Peyer's patch (tissue), 4 donors: ENCODE results near the gene IL4I1.

Experiments
- POLR2A ChIP-seq, 2 donors: fragments of 450-650 bp; IDR thresholded peaks; one replicate each; pipeline ENCODE4 v1.5.1; 2017; ENCODE audit warnings: antibody characterized with exemption in 2 of 2, mild to moderate bottlenecking in 2 of 2, moderate library complexity in 2 of 2
- TF ChIP-seq, protein P1 (sequence below), 6 experiments: fragments of 450-650 bp in 4 of 6; fragments of 200-600 bp in 2 of 6; sonication (generic) in 1 of 6; IDR thresholded peaks; one replicate each; pipeline ENCODE4 v1.5.1; 2017 to 2019; ENCODE audit warnings: antibody characterized with exemption in 6 of 6, mild to moderate bottlenecking in 3 of 6, moderate library complexity in 1 of 6

DNA sequence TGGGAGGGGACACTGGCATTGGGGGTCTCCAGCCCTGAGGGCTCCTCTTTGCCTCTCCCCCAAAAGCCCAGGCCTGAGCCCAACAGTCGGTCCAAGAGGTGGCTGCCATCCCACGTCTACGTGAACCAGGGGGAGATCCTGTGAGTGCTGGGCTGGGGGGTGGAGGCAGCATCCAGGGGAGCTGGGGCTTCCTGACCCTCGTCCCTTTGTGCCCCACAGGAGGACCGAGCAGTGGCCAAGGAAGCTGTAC lies 38.9 kb downstream of the IL4I1 start:
- TF ChIP-seq, protein P1, sequence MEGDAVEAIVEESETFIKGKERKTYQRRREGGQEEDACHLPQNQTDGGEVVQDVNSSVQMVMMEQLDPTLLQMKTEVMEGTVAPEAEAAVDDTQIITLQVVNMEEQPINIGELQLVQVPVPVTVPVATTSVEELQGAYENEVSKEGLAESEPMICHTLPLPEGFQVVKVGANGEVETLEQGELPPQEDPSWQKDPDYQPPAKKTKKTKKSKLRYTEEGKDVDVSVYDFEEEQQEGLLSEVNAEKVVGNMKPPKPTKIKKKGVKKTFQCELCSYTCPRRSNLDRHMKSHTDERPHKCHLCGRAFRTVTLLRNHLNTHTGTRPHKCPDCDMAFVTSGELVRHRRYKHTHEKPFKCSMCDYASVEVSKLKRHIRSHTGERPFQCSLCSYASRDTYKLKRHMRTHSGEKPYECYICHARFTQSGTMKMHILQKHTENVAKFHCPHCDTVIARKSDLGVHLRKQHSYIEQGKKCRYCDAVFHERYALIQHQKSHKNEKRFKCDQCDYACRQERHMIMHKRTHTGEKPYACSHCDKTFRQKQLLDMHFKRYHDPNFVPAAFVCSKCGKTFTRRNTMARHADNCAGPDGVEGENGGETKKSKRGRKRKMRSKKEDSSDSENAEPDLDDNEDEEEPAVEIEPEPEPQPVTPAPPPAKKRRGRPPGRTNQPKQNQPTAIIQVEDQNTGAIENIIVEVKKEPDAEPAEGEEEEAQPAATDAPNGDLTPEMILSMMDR (IDR thresholded peaks at IDR 0.05), result no peak
- TF ChIP-seq POLR2A (IDR thresholded peaks at IDR 0.05), result no peak
